SK-N-SH (cell line): ENCODE data around the gene OSBPL8.

Experiments
- RCOR1 ChIP-seq: fragments of 150-350 bp; IDR thresholded peaks from 2 replicates; pipeline ENCODE4 v1.6.1; 2017; ENCODE audit warnings: antibody characterized with exemption, low read length
- TF ChIP-seq, protein P1 (sequence below): fragments of 200-600 bp; sonication (generic); IDR thresholded peaks from 2 replicates; pipeline ENCODE4 v1.6.1; 2017; ENCODE audit warnings: antibody characterized with exemption, mild to moderate bottlenecking, moderate library complexity

DNA sequence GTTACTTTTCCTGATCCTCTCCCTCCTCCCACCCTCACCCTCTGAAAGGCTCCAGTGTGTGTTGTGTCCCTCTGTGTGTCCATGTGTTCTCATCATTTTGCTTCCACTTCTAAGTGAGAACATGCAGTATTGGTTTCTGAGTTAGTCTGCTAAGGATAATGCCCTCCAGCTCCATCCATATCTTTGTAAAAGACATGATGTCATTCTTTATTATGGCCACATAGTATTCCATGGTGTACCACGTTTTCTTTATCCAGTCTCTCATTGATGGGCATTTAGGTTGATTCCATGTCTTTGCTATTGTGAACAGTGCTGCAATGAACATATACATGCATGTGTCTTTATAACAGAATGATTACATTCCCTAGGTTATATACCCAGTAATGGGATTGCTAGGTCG lies 159.4 kb downstream of the OSBPL8 start:
- TF ChIP-seq, protein P1, sequence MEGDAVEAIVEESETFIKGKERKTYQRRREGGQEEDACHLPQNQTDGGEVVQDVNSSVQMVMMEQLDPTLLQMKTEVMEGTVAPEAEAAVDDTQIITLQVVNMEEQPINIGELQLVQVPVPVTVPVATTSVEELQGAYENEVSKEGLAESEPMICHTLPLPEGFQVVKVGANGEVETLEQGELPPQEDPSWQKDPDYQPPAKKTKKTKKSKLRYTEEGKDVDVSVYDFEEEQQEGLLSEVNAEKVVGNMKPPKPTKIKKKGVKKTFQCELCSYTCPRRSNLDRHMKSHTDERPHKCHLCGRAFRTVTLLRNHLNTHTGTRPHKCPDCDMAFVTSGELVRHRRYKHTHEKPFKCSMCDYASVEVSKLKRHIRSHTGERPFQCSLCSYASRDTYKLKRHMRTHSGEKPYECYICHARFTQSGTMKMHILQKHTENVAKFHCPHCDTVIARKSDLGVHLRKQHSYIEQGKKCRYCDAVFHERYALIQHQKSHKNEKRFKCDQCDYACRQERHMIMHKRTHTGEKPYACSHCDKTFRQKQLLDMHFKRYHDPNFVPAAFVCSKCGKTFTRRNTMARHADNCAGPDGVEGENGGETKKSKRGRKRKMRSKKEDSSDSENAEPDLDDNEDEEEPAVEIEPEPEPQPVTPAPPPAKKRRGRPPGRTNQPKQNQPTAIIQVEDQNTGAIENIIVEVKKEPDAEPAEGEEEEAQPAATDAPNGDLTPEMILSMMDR: no peak
- TF ChIP-seq RCOR1: no peak
